Body of pancreas (tissue), 4 donors: ENCODE data around the gene HPSE2.

ENCODE experiments used
- CTCF ChIP-seq, 7 experiments: fragments of 450-650 bp in 4 of 7; fragments of 200-600 bp in 3 of 7; sonication (generic) in 3 of 7; IDR thresholded peaks; one replicate each; pipeline ENCODE4 v1.5.1; 2016 to 2019; ENCODE audit warnings: antibody characterized with exemption in 7 of 7
- POLR2A ChIP-seq, 3 donors: fragments of 450-650 bp; IDR thresholded peaks; one replicate each; pipeline ENCODE4 v1.6.1; 2016; ENCODE audit warnings: antibody characterized with exemption in 3 of 3, mild to moderate bottlenecking in 2 of 3

- TF ChIP-seq CTCF (IDR thresholded peaks at IDR 0.05), result no peak
- TF ChIP-seq POLR2A (IDR thresholded peaks at IDR 0.05), result no peak
Measured at GRCh38 chr10:98624963-98625362, 610.7 kb downstream of the HPSE2 start.
